HUES6 (cell line): ENCODE results near the gene LCN6.
A peak's percentile ranks its signal among the peaks of the same experiment; 100 is the strongest.
"Not testable (repeated sequence)": the region's sequence is repeated elsewhere in the genome, so short reads cannot be mapped to it uniquely, and the experiment has no call there.

Experiments used
- H3K27ac ChIP-seq: 2 replicates; pipeline ENCODE4 v1.7.0; 2013; ENCODE audit warnings: low read depth, mild to moderate bottlenecking, low read length, inconsistent platforms
- H3K27me3 ChIP-seq: 2 replicates; pipeline ENCODE4 v1.6.1; 2013; ENCODE audit warnings: low read length; ENCODE audit not compliant: control insufficient read depth, insufficient read depth
- H3K36me3 ChIP-seq: 2 replicates; pipeline ENCODE4 v1.6.1; 2013; ENCODE audit warnings: low read length; ENCODE audit not compliant: control insufficient read depth, insufficient read depth
- H3K4me1 ChIP-seq: 2 replicates; pipeline ENCODE4 v1.6.1; 2013; ENCODE audit warnings: low read length; ENCODE audit not compliant: control insufficient read depth, insufficient read depth
- H3K4me3 ChIP-seq: 2 replicates; pipeline ENCODE4 v1.5.1; 2013; ENCODE audit warnings: low read depth, low read length
- H3K9ac ChIP-seq: one replicate; pipeline ENCODE4 v1.6.1; 2013; ENCODE audit warnings: mild to moderate bottlenecking, low read length
- H3K9me3 ChIP-seq: 2 replicates; pipeline ENCODE4 v1.6.1; 2013; ENCODE audit warnings: low read depth, low read length; ENCODE audit not compliant: control insufficient read depth, insufficient read depth

The LCN6 gene

GRCh38 chr9:136764301-136764891 lies 16.1 kb upstream of the LCN6 start, which contains the start of gene LCN15:
Gene LCN15 (minus strand): TSS chr9:136764518. CDS start chr9:136764488, 30 bp downstream.
- H3K36me3 ChIP-seq, result no peaks in the 10 kb centered on the region
- H3K9me3 ChIP-seq, result no peaks in the 10 kb centered on the region
- H3K27me3 ChIP-seq, result no peaks in the 10 kb centered on the region; the same call in 1 of the 2 replicates
- H3K27ac ChIP-seq, result no peak within 1 kb of the TSS
- peak within 1 kb of the TSS; percentile 52 for H3K4me3 ChIP-seq
- H3K4me1 ChIP-seq, result peaks cover 33% of the 10 kb centered on the region
- H3K9ac ChIP-seq, result peak within 1 kb of the TSS; percentile 12

- Histone ChIP-seq H3K9me3 (no peaks in the 10 kb centered on the region), H3K36me3 (no peaks in the 10 kb centered on the region), H3K27me3 (no peaks in the 10 kb centered on the region; the same call in 1 of the 2 replicates), H3K4me3 (peak overlapping the region; percentile 52; the same call in 1 of the 2 replicates), H3K9ac (peak overlapping the region; percentile 12), H3K27ac (no peak overlapping the region), H3K4me1 (peaks cover 33% of the 10 kb centered on the region)
These were observed 15.3 kb upstream of the LCN6 start for GRCh38 chr9:136763649-136764035.

GRCh38 chr9:136762915-136763648 lies 14.8 kb upstream of the LCN6 start:
- H3K4me3 ChIP-seq, result peak overlapping the region; percentile 52
- H3K36me3 ChIP-seq, result no peaks in the 10 kb centered on the region
- peaks cover 33% of the 10 kb centered on the region for H3K4me1 ChIP-seq
- H3K27me3 ChIP-seq, result no peaks in the 10 kb centered on the region; the same call in 1 of the 2 replicates
- no peaks in the 10 kb centered on the region for H3K9me3 ChIP-seq
- no peak overlapping the region for H3K27ac ChIP-seq
- peak overlapping the region; percentile 12 for H3K9ac ChIP-seq

- H3K4me1 ChIP-seq, result peaks cover 33% of the 10 kb centered on the region
- no peak overlapping the region for H3K4me3 ChIP-seq
- H3K9ac ChIP-seq, result no peak overlapping the region
- H3K27ac ChIP-seq, result no peak overlapping the region
- H3K27me3 ChIP-seq, result no peaks in the 10 kb centered on the region
- H3K36me3 ChIP-seq, result no peaks in the 10 kb centered on the region
- no peaks in the 10 kb centered on the region for H3K9me3 ChIP-seq
These were observed 13.9 kb upstream of the LCN6 start for GRCh38 chr9:136762221-136762691.

GRCh38 chr9:136761545-136761981 lies 13.2 kb upstream of the LCN6 start:
- Histone ChIP-seq H3K9me3 (no peaks in the 10 kb centered on the region), H3K4me3 (no peak overlapping the region), H3K27me3 (no peaks in the 10 kb centered on the region), H3K36me3 (no peaks in the 10 kb centered on the region), H3K4me1 (peaks cover 33% of the 10 kb centered on the region), H3K27ac (no peak overlapping the region), H3K9ac (no peak overlapping the region)

GRCh38 chr9:136760834-136761544 lies 12.7 kb upstream of the LCN6 start:
- H3K4me3 ChIP-seq, H3K27me3 ChIP-seq, H3K36me3 ChIP-seq, H3K27ac ChIP-seq, H3K9ac ChIP-seq, H3K9me3 ChIP-seq: not testable (repeated sequence)
- peaks cover 33% of the 10 kb centered on the region for H3K4me1 ChIP-seq

- Histone ChIP-seq H3K36me3 (no peaks in the 10 kb centered on the region), H3K9ac (no peak overlapping the region), H3K9me3 (peaks cover 10% of the 10 kb centered on the region), H3K4me1 (peaks cover 33% of the 10 kb centered on the region), H3K27me3 (no peaks in the 10 kb centered on the region), H3K27ac (no peak overlapping the region), H3K4me3 (no peak overlapping the region)
These were observed 12.1 kb upstream of the LCN6 start for GRCh38 chr9:136760424-136760823.

- H3K27me3 ChIP-seq, result no peaks in the 10 kb centered on the region
- H3K36me3 ChIP-seq, result no peaks in the 10 kb centered on the region
- no peak overlapping the region for H3K4me3 ChIP-seq
- H3K9me3 ChIP-seq, result peaks cover 11% of the 10 kb centered on the region
- H3K4me1 ChIP-seq, result peaks cover 35% of the 10 kb centered on the region
- H3K9ac ChIP-seq, result no peak overlapping the region
- no peak overlapping the region for H3K27ac ChIP-seq
These were observed 11.4 kb upstream of the LCN6 start for GRCh38 chr9:136759436-136760325.

GRCh38 chr9:136759001-136759400 lies 10.7 kb upstream of the LCN6 start:
- Histone ChIP-seq H3K36me3 (no peaks in the 10 kb centered on the region), H3K27ac (no peak overlapping the region), H3K4me1 (peaks cover 29% of the 10 kb centered on the region), H3K4me3 (no peak overlapping the region), H3K9ac (no peak overlapping the region), H3K9me3 (peaks cover 11% of the 10 kb centered on the region), H3K27me3 (no peaks in the 10 kb centered on the region)

GRCh38 chr9:136757751-136758140 lies 9.4 kb upstream of the LCN6 start:
- Histone ChIP-seq H3K27ac (no peak overlapping the region), H3K27me3 (no peaks in the 10 kb centered on the region), H3K4me3 (no peak overlapping the region), H3K9me3 (peaks cover 11% of the 10 kb centered on the region), H3K4me1 (peaks cover 21% of the 10 kb centered on the region; the same call in 1 of the 2 replicates), H3K9ac (no peak overlapping the region), H3K36me3 (no peaks in the 10 kb centered on the region)
